HG02884 (cell line): ENCODE results near the gene IZUMO1.
"Not testable (repeated sequence)": the region's sequence is repeated elsewhere in the genome, so short reads cannot be mapped to it uniquely, and the experiment has no call there.

Experiments used
- ATAC-seq: cut with Tn5 transposase; IDR thresholded peaks from one replicate; pipeline ENCODE4 v1.9.1; 2021; ENCODE audit warnings: mild to moderate bottlenecking, moderate library complexity; ENCODE audit not compliant: unreplicated experiment

IZUMO1 gene

DNA sequence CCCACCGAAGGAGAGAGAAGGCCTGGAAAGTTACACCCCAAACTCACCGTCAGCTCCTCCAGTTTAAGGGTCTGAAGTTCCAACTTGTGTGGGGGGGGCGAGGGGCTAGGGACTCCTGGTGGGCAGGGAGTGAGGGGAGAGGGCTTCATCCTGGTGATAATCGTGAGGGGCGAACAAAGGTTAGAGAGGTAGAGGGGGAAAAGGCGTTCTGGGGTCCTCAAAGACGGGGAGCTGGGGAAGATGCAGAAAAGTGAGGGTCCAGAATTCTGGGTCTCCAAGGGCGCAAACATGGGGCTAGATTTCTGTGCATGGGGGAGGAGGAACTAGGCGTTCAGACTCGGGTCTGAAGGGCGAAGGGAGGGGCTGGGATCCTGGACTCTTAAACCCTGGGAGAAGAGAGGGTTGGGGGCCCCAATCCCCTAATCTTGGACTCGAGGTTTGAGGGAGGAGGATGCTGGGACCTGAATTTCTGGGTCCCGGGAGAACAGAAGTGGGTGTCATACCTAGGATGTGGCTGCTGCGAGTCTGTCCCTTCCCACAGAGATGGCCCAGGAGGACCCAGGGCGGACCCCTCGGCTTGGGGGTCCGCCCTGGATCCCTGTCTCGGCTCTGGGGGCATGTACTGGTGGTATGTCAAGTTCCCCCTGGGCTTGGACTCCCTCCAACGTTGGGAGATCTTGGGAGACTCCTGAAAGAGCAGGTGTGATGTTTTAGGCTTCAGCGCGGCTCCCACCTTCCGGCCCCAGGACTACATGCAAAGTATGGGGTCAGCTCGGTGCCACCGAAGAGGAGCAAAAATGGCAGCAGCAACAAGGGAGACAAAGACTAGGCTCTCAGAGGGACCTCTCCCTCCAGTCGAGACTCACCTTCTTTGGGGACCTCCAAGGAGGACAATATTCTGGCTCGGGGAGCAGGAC is 31.7 kb downstream of the IZUMO1 start:
- ATAC-seq: no peak

DNA sequence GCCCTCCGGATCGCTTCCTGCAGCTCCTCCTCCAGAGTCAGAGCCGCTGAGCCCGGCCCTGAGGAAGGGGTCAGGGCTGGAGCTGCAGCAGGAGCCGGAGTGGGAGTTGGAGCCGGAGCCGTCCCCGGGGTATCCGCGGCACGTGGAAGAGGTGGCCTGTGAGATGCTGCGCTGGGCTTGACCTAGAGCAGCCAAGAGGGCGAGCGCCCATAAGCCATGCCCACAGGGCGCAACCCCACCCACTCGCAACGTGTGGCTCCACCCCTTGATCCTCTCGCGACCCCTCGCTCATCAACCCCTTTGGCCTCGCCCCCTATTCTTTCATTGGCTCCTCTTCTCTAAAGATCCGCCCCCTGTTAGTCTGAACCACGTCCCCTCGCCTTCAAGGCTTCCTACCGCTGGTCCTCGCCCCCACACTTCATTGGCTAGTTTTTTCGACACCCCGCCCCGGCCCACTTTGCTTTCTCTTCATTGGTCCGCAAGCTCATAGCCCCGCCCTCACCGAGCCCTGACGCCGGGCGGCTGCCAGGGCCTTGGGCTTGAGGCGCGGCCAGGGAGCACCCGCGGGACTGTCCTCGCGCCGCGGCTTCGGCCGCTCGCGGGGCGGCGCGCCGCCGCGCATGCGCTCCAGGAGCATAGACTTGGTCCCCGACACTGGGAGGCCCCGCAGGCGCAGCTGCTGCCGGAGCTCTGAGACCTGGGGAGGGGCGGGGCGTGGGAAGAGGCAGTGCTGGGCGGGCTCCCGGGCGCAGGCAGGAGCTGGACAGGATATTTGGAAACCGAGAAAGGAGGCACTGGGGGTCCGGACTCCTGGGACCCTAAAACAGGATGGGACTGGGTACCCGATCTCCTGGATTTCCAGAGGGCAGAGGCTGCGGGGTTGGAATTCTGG is 32.6 kb downstream of the IZUMO1 start:
- ATAC-seq: peak; percentile 79

DNA sequence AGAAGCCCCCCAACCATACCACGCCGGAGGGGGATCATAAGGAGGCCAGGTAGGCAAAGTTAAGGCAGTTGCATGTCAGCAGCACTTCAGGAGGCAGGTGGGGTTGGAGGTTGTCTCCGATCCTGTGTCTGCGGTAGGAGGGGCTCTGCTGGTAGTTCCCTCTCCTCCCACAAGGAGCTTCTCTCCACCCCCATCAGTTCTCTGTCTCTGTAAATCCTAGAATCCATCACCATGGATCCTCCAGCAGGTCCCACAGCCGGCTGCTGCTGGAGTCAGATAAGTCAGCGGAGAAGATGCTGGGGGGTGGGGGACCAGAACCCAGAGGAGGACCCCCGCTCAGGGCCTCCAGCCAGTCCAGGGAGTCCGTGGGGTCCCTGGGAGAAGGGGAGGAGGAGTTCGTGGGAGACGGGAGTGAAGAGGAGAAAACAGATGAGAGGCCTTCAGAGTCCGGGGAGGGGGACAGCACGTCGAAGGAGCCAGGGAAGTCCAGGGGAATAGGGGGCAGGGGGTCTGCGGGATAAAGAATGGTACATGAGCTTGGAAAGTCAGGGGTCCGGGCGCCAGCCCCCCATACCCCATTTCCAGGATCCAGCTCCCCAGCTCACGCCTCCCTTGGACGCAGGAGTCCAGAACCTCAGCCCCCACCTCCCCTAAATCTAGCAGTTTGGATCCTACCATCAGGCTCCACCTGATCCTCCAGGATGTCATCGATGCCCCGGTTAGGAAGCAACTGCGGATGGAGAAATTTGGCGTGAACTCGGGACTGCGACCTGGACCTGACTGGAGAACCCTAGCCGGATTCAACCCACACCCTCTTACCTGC is 33.5 kb downstream of the IZUMO1 start:
- no peak for ATAC-seq

DNA sequence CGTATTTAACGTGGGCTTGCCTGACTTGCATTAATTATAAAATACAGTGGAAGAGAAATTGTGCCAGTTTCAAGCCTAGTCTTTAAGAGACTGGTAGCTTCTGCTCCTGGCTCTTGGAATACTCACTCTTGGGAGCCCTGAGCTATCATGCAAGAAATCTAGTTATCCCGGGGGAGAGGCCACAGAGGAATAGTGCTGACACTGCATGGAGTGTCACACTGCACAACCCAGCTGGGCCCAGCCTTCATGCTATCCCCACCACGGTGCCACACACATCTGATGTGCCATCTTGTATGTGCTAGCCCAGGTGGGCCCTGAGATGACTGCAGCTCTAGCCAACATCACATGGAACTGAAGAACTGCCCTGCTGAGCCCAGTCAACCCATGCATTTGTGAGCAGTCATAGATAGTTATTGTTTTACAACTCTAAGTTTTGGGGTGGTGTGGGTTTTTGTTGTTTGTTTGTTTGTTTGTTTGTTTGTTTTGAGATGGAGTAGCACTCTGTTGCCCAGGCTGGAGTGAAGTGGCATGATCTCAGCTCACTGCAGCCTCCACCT is 35.5 kb downstream of the IZUMO1 start:
- no peak for ATAC-seq

DNA sequence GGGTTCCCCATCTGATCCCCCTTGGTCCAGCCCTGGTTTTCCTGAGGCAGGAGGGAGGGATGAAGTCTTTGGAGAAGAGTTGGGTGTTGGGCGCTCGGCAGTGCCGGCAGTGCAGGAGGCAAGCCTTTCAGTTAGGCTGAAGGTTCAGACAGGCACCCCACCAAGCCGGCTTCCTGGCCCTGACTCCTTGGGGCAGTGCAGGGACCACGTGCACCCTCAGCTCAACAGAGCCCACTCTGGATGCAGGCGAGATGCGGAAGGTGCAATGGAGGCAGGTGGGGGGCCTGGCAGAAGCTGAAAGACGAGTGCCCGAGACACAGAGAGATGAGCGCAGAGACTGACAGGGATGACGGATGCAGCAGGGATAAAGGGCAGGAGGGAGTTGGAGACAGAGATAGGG is 38.2 kb downstream of the IZUMO1 start:
- no peak for ATAC-seq

DNA sequence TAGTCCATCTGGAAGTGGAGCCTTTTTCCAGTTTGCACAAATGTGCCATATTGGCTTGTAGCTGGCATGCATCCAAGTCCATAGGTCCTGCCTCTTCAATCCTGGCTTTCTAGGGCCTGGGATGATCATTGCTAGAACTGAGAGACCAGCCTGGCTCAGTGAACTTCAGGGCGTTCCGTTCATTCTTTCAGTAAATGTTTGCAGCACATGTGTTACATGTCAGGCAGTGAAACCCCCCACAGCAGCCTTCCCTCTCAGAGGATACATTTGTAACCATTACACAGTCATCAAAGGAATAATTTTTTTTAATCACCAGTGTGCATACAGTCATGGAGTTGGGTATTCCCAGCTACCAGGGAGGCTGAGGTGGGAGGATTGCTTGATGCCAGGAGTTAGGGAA is 41.3 kb downstream of the IZUMO1 start:
- no peak for ATAC-seq

DNA sequence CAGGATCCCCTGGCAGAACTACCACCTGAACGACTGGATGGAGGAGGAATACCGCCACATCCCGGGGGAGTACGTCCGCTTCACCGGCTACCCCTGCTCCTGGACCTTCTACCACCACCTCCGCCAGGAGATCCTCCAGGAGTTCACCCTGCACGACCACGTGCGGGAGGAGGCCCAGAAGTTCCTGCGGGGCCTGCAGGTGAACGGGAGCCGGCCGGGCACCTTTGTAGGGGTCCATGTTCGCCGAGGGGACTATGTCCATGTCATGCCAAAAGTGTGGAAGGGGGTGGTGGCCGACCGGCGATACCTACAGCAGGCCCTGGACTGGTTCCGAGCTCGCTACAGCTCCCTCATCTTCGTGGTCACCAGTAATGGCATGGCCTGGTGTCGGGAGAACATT is 43.4 kb downstream of the IZUMO1 start:
- ATAC-seq: no peak

DNA sequence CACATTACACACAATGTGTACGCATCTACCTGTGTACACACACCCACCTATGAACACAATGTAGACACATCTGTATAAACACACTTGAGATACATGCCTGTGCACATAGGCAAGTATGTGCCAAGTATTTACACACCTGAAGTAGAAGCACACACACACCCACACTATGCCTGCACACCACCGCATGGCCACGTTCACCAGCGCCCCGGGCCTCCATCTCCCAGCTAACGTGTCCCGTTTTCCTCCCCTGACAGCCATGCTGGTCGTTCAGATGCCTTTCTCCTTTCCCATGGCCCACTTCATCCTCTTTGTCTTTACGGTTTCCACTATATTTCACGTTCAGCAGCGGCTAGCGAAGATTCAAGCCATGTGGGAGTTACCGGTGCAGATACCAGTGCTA is 44.0 kb downstream of the IZUMO1 start:
- ATAC-seq: no peak

DNA sequence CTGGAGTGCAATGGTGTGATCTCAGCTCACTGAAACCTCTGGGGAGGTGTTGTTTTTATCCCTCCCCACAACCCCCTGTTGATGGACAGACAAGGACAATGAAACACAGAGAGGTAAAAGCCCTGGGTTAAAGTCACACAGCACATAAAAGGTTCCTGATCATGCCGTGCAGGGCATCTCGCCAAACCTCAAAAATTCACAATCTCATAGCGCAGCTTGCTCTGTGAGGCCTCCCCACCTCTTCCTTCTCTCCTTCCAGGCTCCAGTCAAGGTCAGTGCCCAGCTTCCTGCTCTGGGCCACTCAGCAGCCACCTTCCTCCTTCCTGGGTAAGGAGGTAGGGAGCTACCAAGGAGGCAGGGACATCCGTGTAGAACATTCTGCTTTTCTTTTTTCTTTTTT is 48.7 kb downstream of the IZUMO1 start:
- ATAC-seq: no peak

DNA sequence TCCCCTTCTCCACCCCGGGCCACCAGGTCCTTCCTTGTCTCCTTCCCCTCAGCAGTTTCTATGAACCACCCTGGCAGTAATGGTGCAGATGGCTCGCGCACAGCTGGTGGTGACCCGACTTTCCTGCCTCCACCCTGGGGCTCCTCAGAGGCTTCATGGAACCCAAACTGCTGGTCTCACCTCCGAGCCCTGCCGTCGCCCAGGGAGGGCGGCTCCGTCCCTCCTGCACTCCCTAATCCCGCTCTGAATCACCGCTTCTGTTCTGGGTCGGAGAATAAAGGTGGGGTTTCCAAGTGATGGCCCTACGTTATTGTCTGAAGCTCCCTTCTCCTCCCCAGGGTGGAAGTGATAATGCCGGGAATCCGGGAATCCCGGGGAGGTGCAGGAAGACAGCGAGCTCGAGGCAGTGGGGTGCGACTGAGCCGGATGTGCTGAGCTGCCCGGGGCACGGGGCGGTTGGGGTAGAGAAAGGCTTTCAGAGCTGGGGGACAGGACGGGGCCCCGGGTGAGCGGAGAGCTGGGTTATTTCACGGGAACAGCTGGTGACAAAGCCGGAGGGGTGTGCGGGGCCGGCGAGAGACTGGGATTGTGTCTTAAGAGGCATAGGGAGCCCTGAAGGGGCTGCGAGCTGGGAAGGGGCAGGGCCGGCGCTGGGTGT is 50.2 kb downstream of the IZUMO1 start:
- no peak for ATAC-seq

DNA sequence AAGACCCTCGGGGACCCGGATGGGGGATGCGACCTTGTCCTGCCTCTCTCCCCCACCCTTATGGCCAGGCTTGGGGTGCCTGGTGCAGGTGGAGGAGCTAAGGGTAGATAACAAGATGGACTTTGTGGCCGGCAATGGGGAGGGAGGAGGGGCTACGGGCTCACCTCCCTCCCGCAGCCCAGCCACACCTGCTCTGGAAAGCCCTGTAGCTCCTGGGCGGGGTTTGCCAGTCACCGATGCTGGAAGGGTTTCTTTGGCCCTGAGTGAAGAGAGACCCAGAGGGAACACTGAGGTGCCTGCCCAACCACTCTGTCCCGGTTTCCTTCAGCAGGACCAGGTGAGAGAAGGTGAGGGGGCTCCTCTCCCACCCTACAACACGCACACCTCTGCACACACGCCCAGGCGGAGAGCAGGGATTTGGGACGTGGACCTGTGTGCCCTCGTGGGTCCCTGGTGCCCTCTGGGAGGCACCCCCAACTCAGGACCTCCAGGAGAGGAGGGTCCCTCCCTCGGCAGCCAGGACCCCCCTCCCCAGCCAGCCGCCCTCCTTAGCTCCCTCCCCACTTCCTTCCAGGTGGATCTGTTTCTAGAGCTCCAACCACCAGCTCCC is 50.9 kb downstream of the IZUMO1 start, which contains the start of gene FUT2:
TSS of gene FUT2 (plus strand) at position 229 of the 610 bp plus-strand sequence. CDS start 6,986 bp downstream, outside the sequence.
- no peak for ATAC-seq

DNA sequence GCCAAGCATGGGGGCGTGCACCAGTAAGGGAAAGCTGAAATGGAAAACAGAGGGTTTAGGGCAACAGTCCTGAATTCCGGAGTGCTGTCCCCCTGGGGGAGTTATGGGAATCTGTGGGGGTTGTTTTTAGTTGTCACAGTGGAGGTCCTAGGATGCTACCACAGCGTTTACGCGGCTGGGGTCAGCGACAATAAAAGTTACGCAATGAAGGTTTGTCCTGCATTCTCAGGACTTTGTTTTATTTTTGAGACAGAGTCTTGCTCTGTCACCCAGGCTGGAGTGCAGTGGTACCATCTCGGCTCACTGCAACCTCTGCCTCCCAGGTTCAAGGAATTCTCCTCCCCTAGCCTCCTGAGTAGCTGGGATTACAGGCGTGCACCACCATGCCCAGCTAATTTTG is 53.1 kb downstream of the IZUMO1 start:
- not testable (repeated sequence) for ATAC-seq
